H1 (cell line): Measurements from ENCODE around the gene ABHD15. TPM values are rescaled to one million over a fixed set of nuclear protein-coding genes. Genes with fewer than 3 reads are reported as not detected.

Experiments
- BACH1 ChIP-seq: IDR thresholded peaks from 2 replicates; pipeline ENCODE4 v1.6.1; 2012; ENCODE audit warnings: low read length, improper control_type of control experiment
- EP300 ChIP-seq, 2 experiments: IDR thresholded peaks; 1 replicate in 1 of 2; 2 replicates in 1 of 2; pipeline ENCODE4 v1.6.1; 2011 to 2012; ENCODE audit warnings: low read depth in 2 of 2, low read length in 2 of 2, mild to moderate bottlenecking in 2 of 2, borderline replicate concordance in 1 of 2, inconsistent platforms in 1 of 2, moderate library complexity in 1 of 2
- GABPA ChIP-seq: IDR thresholded peaks from 2 replicates; pipeline ENCODE4 v1.6.1; 2011; ENCODE audit warnings: mild to moderate bottlenecking, low read length, moderate library complexity, borderline replicate concordance; ENCODE audit not compliant: insufficient read depth
- GTF2F1 ChIP-seq: IDR thresholded peaks from 2 replicates; pipeline ENCODE4 v1.6.1; 2012; ENCODE audit warnings: low read depth, low read length, improper control_type of control experiment, borderline replicate concordance
- polyA plus RNA-seq, 7 experiments: library from polyadenylated mRNA; depleted of rRNA in 3 of 7; stranded (reverse) in 5 of 7; unstranded in 2 of 7; fragments of >200 nt in 5 of 7; fragments of 200-250 nt in 2 of 7; gene quantifications; 1 replicate in 5 of 7; 2 replicates in 1 of 7; 4 replicates in 1 of 7; pipeline versions ENCODE4 v1.2.1 to v1.2.3, GENCODE V29; 2011 to 2013; ENCODE audit warnings: missing spikeins in 2 of 7, mixed read lengths in 2 of 7
- total RNA-seq: library from RNA; stranded (reverse); fragmentation: NEBNext Ultra II Directional; extraction: Animal tissue kit (Norgen Biotek cat#: 25700); gene quantifications from 2 replicates; pipeline ENCODE4 v1.2.1, GENCODE V29; 2021
- TF ChIP-seq, protein P1 (sequence below), 3 experiments: IDR thresholded peaks; 1 replicate in 2 of 3; 2 replicates in 1 of 3; pipeline versions ENCODE4 v1.5.1 to v1.6.1; 2011; ENCODE audit warnings: low read length in 3 of 3, mild to moderate bottlenecking in 3 of 3, inconsistent platforms in 2 of 3, low read depth in 1 of 3, moderate library complexity in 1 of 3; ENCODE audit not compliant: insufficient read depth in 1 of 3; ENCODE audit errors: control extremely low read depth in 1 of 3
- TF ChIP-seq, protein P2 (sequence below): fragments of 300-600 bp; sonication (generic); IDR thresholded peaks from 2 replicates; pipeline ENCODE4 v1.7.1; 2012; ENCODE audit warnings: low read length, moderate library complexity, mild to moderate bottlenecking, inconsistent platforms; ENCODE audit not compliant: insufficient replicate concordance
- TF ChIP-seq, protein P3 (sequence below): IDR thresholded peaks from 2 replicates; pipeline ENCODE4 v1.6.1; 2012; ENCODE audit warnings: low read length, inconsistent platforms

The ABHD15 gene
- total and polyA plus RNA-seq, 2 of the 8 experiments (the other 6 are each of a cell fraction or from before 2014, with no cell fraction given), result 0.88 to 1.7 TPM

DNA sequence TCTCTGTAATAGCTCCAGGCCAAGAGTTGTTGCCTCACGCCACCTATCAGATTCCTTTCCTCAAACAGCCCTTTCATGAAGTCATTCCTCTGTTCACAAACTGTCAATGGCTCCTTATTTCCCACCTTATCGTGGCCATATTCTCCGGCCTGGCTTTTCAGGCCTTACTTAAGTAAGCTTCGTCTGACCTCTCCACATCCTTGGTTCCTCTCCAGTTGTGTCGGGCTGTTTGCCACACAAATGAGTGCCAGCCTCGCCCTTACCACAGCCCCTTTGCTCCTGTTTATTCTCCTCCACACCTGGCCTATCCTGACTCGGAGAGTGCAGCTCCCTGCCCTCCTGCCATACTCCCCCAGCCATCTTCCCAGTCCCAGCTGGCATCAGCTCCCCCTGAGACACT, 3.7 kb upstream of the ABHD15 start (continued):
- TF ChIP-seq, protein P1, sequence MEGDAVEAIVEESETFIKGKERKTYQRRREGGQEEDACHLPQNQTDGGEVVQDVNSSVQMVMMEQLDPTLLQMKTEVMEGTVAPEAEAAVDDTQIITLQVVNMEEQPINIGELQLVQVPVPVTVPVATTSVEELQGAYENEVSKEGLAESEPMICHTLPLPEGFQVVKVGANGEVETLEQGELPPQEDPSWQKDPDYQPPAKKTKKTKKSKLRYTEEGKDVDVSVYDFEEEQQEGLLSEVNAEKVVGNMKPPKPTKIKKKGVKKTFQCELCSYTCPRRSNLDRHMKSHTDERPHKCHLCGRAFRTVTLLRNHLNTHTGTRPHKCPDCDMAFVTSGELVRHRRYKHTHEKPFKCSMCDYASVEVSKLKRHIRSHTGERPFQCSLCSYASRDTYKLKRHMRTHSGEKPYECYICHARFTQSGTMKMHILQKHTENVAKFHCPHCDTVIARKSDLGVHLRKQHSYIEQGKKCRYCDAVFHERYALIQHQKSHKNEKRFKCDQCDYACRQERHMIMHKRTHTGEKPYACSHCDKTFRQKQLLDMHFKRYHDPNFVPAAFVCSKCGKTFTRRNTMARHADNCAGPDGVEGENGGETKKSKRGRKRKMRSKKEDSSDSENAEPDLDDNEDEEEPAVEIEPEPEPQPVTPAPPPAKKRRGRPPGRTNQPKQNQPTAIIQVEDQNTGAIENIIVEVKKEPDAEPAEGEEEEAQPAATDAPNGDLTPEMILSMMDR (IDR thresholded peaks at IDR 0.05; ENCODE audit: control extremely low read depth in 1 of 3, insufficient read depth in 1 of 3, low read depth in 1 of 3, low read length in 3 of 3), result no peak
- TF ChIP-seq, protein P2, sequence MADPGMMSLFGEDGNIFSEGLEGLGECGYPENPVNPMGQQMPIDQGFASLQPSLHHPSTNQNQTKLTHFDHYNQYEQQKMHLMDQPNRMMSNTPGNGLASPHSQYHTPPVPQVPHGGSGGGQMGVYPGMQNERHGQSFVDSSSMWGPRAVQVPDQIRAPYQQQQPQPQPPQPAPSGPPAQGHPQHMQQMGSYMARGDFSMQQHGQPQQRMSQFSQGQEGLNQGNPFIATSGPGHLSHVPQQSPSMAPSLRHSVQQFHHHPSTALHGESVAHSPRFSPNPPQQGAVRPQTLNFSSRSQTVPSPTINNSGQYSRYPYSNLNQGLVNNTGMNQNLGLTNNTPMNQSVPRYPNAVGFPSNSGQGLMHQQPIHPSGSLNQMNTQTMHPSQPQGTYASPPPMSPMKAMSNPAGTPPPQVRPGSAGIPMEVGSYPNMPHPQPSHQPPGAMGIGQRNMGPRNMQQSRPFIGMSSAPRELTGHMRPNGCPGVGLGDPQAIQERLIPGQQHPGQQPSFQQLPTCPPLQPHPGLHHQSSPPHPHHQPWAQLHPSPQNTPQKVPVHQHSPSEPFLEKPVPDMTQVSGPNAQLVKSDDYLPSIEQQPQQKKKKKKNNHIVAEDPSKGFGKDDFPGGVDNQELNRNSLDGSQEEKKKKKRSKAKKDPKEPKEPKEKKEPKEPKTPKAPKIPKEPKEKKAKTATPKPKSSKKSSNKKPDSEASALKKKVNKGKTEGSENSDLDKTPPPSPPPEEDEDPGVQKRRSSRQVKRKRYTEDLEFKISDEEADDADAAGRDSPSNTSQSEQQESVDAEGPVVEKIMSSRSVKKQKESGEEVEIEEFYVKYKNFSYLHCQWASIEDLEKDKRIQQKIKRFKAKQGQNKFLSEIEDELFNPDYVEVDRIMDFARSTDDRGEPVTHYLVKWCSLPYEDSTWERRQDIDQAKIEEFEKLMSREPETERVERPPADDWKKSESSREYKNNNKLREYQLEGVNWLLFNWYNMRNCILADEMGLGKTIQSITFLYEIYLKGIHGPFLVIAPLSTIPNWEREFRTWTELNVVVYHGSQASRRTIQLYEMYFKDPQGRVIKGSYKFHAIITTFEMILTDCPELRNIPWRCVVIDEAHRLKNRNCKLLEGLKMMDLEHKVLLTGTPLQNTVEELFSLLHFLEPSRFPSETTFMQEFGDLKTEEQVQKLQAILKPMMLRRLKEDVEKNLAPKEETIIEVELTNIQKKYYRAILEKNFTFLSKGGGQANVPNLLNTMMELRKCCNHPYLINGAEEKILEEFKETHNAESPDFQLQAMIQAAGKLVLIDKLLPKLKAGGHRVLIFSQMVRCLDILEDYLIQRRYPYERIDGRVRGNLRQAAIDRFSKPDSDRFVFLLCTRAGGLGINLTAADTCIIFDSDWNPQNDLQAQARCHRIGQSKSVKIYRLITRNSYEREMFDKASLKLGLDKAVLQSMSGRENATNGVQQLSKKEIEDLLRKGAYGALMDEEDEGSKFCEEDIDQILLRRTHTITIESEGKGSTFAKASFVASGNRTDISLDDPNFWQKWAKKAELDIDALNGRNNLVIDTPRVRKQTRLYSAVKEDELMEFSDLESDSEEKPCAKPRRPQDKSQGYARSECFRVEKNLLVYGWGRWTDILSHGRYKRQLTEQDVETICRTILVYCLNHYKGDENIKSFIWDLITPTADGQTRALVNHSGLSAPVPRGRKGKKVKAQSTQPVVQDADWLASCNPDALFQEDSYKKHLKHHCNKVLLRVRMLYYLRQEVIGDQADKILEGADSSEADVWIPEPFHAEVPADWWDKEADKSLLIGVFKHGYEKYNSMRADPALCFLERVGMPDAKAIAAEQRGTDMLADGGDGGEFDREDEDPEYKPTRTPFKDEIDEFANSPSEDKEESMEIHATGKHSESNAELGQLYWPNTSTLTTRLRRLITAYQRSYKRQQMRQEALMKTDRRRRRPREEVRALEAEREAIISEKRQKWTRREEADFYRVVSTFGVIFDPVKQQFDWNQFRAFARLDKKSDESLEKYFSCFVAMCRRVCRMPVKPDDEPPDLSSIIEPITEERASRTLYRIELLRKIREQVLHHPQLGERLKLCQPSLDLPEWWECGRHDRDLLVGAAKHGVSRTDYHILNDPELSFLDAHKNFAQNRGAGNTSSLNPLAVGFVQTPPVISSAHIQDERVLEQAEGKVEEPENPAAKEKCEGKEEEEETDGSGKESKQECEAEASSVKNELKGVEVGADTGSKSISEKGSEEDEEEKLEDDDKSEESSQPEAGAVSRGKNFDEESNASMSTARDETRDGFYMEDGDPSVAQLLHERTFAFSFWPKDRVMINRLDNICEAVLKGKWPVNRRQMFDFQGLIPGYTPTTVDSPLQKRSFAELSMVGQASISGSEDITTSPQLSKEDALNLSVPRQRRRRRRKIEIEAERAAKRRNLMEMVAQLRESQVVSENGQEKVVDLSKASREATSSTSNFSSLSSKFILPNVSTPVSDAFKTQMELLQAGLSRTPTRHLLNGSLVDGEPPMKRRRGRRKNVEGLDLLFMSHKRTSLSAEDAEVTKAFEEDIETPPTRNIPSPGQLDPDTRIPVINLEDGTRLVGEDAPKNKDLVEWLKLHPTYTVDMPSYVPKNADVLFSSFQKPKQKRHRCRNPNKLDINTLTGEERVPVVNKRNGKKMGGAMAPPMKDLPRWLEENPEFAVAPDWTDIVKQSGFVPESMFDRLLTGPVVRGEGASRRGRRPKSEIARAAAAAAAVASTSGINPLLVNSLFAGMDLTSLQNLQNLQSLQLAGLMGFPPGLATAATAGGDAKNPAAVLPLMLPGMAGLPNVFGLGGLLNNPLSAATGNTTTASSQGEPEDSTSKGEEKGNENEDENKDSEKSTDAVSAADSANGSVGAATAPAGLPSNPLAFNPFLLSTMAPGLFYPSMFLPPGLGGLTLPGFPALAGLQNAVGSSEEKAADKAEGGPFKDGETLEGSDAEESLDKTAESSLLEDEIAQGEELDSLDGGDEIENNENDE, result no peak
- TF ChIP-seq GTF2F1, result no peak
- no peak for TF ChIP-seq EP300 (IDR thresholded peaks at IDR 0.05; ENCODE audit: borderline replicate concordance in 1 of 2, low read depth in 2 of 2, low read length in 2 of 2)
- TF ChIP-seq, protein P3, sequence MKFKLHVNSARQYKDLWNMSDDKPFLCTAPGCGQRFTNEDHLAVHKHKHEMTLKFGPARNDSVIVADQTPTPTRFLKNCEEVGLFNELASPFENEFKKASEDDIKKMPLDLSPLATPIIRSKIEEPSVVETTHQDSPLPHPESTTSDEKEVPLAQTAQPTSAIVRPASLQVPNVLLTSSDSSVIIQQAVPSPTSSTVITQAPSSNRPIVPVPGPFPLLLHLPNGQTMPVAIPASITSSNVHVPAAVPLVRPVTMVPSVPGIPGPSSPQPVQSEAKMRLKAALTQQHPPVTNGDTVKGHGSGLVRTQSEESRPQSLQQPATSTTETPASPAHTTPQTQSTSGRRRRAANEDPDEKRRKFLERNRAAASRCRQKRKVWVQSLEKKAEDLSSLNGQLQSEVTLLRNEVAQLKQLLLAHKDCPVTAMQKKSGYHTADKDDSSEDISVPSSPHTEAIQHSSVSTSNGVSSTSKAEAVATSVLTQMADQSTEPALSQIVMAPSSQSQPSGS, result no peak
- TF ChIP-seq GABPA, result no peak
- no peak for TF ChIP-seq BACH1
